Measurements from ENCODE around the gene NCKAP5L.

DNA sequence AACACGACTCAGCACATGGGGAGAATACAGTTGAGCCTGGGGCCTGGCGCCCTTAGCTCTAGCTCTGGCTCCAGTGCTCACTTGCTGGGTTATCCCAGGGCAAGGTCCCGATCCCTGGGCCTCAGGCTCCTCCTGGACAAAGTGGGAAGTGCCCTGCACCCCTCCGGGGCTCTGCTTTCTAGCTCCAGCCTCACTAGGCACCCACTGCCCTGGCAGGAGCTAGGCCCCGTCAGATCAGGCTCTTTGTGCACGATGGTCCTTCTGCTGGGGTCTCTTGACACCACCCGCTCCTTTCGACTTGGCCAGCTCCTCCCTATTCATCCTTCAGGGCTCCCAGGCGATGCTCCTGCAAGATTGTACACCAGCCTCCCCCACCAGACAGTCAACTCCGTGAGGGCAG lies 23.4 kb downstream of the NCKAP5L start:
- TF ChIP-seq ESRRA (IDR thresholded peaks at IDR 0.05; ENCODE audit: borderline replicate concordance, low read length) (no peak), CHD2 (IDR thresholded peaks at IDR 0.05; ENCODE audit: low read length, partially characterized antibody) (no peak), CEBPB (IDR thresholded peaks at IDR 0.05) (no peak), POLR2AphosphoS2 (conservative IDR thresholded peaks at IDR 0.05; ENCODE audit: low read length) (no peak), POLR2A (IDR thresholded peaks at IDR 0.05; ENCODE audit: low read length) (no peak), JUNB (IDR thresholded peaks at IDR 0.05) (no peak), RCOR1 (IDR thresholded peaks at IDR 0.05; ENCODE audit: low read depth, low read length) (no peak), MAZ (IDR thresholded peaks at IDR 0.05; ENCODE audit: borderline replicate concordance, low read depth, low read length) (no peak)
- TF ChIP-seq, protein P1, sequence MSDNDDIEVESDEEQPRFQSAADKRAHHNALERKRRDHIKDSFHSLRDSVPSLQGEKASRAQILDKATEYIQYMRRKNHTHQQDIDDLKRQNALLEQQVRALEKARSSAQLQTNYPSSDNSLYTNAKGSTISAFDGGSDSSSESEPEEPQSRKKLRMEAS (IDR thresholded peaks at IDR 0.05), result no peak
- TF ChIP-seq, protein P2, sequence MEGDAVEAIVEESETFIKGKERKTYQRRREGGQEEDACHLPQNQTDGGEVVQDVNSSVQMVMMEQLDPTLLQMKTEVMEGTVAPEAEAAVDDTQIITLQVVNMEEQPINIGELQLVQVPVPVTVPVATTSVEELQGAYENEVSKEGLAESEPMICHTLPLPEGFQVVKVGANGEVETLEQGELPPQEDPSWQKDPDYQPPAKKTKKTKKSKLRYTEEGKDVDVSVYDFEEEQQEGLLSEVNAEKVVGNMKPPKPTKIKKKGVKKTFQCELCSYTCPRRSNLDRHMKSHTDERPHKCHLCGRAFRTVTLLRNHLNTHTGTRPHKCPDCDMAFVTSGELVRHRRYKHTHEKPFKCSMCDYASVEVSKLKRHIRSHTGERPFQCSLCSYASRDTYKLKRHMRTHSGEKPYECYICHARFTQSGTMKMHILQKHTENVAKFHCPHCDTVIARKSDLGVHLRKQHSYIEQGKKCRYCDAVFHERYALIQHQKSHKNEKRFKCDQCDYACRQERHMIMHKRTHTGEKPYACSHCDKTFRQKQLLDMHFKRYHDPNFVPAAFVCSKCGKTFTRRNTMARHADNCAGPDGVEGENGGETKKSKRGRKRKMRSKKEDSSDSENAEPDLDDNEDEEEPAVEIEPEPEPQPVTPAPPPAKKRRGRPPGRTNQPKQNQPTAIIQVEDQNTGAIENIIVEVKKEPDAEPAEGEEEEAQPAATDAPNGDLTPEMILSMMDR (IDR thresholded peaks at IDR 0.05), result no peak
- TF ChIP-seq, protein P3, sequence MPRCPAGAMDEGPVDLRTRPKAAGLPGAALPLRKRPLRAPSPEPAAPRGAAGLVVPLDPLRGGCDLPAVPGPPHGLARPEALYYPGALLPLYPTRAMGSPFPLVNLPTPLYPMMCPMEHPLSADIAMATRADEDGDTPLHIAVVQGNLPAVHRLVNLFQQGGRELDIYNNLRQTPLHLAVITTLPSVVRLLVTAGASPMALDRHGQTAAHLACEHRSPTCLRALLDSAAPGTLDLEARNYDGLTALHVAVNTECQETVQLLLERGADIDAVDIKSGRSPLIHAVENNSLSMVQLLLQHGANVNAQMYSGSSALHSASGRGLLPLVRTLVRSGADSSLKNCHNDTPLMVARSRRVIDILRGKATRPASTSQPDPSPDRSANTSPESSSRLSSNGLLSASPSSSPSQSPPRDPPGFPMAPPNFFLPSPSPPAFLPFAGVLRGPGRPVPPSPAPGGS (IDR thresholded peaks at IDR 0.05), result no peak
- TF ChIP-seq, protein P4, sequence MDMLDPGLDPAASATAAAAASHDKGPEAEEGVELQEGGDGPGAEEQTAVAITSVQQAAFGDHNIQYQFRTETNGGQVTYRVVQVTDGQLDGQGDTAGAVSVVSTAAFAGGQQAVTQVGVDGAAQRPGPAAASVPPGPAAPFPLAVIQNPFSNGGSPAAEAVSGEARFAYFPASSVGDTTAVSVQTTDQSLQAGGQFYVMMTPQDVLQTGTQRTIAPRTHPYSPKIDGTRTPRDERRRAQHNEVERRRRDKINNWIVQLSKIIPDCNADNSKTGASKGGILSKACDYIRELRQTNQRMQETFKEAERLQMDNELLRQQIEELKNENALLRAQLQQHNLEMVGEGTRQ (IDR thresholded peaks at IDR 0.05), result no peak

All from A549 (cell line).